PFSK-1 (cell line): ENCODE measurements around the gene CD83.

Source experiments
- FOXP2 ChIP-seq: optimal IDR thresholded peaks from 2 replicates; pipeline ENCODE3; 2011; ENCODE audit warnings: borderline replicate concordance, control low read depth, inconsistent platforms; ENCODE audit not compliant: insufficient read depth; ENCODE audit errors: extremely low read length, extremely low read depth
- POLR2AphosphoS5 ChIP-seq: IDR thresholded peaks from 2 replicates; pipeline ENCODE4 v1.6.1; 2012; ENCODE audit warnings: low read depth, mild to moderate bottlenecking, control low read depth, low read length, moderate library complexity
- REST ChIP-seq, 2 experiments: IDR thresholded peaks; 2 replicates each; pipeline versions ENCODE4 v1.6.1 to v1.8.0; 2011 to 2012; ENCODE audit warnings: low read depth in 2 of 2, low read length in 2 of 2, control low read depth in 1 of 2, inconsistent platforms in 1 of 2, mild to moderate bottlenecking in 1 of 2, moderate library complexity in 1 of 2; ENCODE audit not compliant: insufficient read depth in 1 of 2
- SIN3A ChIP-seq: IDR thresholded peaks from 2 replicates; pipeline ENCODE4 v1.6.1; 2012; ENCODE audit warnings: mild to moderate bottlenecking, low read length, moderate library complexity, borderline replicate concordance; ENCODE audit not compliant: insufficient read depth
- TAF1 ChIP-seq: IDR thresholded peaks from 2 replicates; pipeline ENCODE4 v1.6.1; 2012; ENCODE audit warnings: low read length, control low read depth, borderline replicate concordance; ENCODE audit not compliant: insufficient read depth

The CD83 gene

GRCh38 chr6:14108571-14109410, 8.8 kb upstream of the CD83 start:
- TF ChIP-seq FOXP2 (no peak), TAF1 (no peak), SIN3A (no peak), POLR2AphosphoS5 (no peak), REST (IDR thresholded peaks at IDR 0.05; ENCODE audit: insufficient read depth in 1 of 2, low read depth in 2 of 2, low read length in 2 of 2) (no peak)

- TF ChIP-seq POLR2AphosphoS5 (no peak), TAF1 (no peak), SIN3A (no peak), REST (IDR thresholded peaks at IDR 0.05; ENCODE audit: insufficient read depth in 1 of 2, low read depth in 2 of 2, low read length in 2 of 2) (no peak), FOXP2 (no peak)
Measured at GRCh38 chr6:14109411-14109826, 8.2 kb upstream of the CD83 start.

- TF ChIP-seq POLR2AphosphoS5 (no peak), SIN3A (no peak), FOXP2 (no peak), TAF1 (no peak), REST (IDR thresholded peaks at IDR 0.05; ENCODE audit: insufficient read depth in 1 of 2, low read depth in 2 of 2, low read length in 2 of 2) (no peak)
Measured at GRCh38 chr6:14110001-14110818, 7.4 kb upstream of the CD83 start.

GRCh38 chr6:14113976-14114375, 3.6 kb upstream of the CD83 start:
- TF ChIP-seq TAF1: no peak
- no peak for TF ChIP-seq SIN3A
- TF ChIP-seq REST (IDR thresholded peaks at IDR 0.05; ENCODE audit: insufficient read depth in 1 of 2, low read depth in 2 of 2, low read length in 2 of 2): no peak
- TF ChIP-seq FOXP2: no peak
